Stimulated activated CD8-positive, alpha-beta memory T cell treated with anti-CD3 and anti-CD28 coated beads, Interleukin-12 subunit alpha, Interleukin-12 subunit beta, amount 100 ng/mL, for 24 hours (primary cell): ENCODE measurements around the gene MAP4K3.

Source experiments
- DNase-seq: peaks from one replicate; pipeline ENCODE4 v3.0.0-alpha.2; 2020; ENCODE audit errors: extremely low read depth

The MAP4K3 gene

DNA sequence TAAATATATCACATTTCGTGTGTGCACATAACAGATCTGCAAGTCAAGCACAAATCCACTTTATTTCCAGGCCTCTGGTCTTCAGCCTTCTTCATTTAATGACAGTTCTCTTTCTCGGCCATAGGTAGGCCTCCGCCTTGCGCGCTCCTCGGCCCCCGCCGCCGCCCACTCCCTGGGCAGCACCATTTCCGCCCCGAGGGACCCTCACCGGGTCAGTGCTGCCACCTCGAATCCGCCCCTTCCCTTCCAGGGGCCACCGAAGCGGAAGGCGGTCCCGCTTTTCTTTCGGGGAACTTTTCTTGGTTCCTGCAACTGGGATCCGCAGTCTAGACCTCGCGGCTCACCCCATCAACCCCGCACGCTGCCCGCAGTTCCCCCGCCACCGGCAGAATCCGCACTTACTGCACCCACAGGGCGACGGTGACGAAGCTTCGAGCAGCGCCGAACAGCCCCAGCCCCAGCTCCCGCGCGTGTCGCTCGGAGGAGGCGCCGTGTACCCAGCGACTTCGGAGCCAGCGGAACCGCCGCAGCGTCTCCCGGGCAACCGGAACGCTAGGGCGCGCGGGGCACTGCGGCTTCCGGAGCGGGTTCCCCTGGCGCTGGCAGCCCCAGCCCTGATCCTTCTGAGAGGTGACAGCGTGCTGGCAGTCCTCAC lies 193.5 kb downstream of the MAP4K3 start, which contains the start of gene CDKL4:
CDKL4 (minus strand) TSS at position 502 of the 655 bp plus-strand sequence.
- no peak for DNase-seq

DNA sequence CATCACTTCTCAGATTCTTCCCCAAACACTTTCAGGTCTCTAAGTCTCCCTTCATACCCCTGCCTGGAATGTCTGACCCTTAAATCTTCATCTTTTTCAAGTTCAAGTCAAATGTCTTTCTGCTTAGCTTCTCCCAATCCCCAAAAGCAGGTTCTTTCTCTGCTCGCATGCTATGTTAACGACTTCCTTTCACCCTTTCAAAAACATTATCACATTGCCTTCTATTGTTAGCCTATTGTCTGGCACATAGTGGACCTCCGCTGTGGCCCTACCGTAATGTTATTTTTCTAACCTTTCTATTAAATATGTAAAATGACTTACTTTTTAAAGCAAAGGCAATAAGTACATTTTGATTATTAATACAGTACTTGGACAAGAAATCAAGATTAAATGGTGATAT lies 195.5 kb downstream of the MAP4K3 start:
- DNase-seq: no peak

DNA sequence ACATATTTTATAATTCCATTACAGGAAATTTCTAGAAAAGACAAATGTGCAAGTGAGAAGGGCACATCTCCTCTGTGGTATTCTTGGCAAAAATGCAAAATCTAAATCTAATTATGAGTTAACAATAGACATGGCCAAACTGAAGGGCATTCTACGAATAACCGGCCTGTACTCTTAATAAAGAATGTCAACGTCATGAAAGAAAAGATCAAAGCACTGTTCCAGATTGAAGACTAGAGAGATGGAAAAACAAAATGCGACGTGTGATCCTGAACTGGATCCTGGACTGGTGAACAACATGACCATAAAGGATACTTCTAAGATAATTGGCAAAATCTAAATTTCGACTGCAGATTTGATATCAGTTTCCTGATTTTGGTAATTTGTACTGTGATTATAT lies 196.3 kb downstream of the MAP4K3 start:
- DNase-seq: no peak

DNA sequence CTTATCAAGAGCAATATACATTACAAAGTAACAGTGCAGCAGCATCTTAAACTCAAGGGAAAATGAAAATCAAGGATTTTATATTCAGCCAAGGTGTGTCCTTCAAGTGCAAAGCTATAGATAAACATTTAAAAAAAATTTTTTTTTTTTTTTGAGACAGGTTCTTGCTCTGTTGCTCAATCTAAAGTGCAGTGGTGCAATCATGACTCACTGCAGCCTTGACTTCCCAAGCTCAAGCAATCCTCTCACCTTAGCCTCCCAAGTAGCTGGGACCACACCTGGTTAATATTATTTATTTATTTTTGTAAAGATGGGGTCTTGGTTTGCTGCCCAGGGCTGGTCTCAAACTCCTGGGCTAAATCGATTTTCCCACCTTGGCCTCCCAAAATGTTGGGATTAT lies 202.3 kb downstream of the MAP4K3 start:
- DNase-seq: no peak

DNA sequence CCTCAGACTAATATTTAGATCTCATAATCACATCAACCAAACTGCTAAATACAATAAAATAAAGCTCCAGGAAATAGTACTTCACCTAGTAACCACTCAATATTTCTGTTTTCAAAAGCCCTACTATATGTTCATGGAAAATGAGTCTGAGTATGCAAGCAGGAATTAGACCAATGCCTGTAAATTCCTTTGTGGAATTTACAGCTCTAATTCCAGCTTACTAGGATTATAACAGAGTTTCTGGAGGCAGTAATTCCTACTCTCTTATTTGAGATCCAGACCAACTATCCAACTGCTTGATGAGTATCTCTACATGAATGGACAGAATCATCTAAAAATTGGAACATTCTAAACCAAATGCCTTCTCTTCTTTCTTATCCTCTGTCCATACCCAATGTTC lies 204.9 kb downstream of the MAP4K3 start:
- DNase-seq: no peak

DNA sequence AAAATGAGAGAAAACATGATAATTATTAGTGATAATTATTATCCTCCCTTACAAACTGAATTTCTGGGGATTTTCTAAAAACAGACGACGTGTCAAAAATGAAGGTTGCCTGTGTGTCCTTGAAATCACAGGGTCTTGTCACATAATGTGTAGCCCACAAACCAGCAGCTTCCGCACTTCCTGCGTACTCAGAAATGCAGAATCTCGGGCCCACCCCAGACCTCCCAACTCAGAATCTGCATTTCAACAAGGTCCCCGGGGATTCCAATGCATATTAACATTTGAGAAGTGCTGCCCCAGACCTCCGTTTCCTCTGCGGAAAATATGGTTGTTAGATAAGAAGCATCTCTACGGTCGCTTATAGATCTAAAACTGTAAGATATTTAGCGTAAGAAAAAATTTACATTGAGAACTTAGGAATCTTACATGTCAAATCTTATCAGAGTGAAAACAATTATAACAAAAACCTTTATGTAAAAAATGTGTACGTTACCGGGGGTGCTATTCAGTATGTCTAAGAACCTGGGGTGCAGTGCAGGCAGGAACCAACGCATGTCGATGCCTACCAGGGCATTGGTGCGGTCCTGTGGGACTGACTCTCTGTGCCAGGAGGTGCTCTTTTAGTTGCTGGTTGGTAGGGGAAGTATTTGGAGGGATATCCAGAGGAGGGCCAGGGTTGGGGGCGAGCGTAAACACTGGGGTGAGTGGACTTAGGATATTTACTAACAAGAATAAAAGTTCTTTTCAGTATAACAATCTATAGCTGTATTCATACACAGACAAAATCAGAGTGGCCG lies 208.5 kb downstream of the MAP4K3 start:
- DNase-seq: no peak

DNA sequence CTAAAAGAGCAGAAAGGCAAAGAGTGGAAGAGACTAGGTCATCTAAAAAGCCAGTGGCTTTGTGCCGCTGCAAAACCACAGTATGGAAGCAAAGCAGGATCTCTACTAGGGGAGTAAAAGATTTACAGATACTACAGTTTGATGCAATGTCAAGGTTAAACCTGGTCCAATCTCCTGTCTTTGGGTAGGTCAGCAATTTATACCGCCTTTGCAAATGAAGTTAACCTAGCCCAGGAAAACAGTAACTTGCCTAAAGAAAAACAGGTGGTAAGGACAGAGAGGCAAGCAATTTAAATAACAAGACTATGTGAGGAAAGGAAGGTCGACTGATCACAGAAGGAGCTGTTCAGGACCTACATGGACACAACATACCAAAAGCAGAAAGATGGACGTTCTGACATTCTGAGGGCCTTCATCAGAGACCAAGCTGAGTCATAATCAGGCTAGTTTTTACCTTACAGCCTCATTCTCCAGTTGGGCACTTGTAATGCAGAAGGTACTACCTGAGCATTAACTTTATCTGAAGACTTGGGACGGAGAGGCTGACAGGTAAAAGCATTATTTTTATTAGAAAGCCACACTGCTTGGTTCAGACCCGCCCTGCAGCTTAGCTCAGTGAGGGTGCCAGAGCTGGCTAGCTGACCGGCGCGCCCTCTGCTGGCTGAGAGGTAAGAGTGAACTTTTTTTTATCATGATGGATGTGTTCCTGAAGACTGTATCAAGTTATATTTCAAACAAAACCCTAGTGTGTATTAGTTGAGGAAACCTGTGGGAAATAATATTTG lies 209.3 kb downstream of the MAP4K3 start:
- peak; percentile 51 for DNase-seq

DNA sequence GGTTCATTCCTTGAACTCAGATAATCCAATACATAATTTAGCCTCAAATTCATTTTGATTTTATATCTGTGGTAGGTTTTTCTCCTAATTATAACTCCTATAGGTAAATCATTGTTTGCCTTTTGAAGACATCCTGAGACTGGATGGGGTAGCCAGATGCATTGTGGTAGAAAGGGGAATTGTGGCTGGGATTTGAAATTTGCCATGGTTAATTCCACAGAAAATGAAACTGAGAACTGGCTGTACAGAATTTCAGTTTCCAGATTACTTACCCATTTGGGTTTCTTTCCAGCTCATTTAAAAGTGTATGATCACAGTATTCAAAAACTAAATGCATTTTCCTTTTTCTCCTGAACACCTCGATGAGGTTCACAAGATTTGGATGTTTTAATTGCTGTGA lies 211.5 kb downstream of the MAP4K3 start:
- DNase-seq: no peak

DNA sequence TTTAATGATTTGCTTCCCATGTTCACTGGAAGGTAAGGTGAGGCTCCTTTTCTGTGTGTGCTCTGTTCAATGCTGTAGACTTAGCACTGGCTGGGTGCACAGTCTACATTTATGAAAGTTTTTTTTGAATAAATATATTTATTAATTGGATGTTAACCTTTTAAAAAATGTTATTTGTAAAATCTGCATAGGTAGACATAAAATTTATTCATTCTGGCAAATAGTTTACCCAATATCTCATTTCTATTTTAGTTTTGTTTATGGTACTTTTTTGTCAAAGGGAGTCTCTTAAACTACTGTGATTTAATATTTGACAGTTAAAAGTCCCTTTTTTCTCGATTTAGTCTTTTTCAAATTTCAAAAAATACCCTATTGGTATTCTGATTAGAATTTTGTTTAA lies 213.2 kb downstream of the MAP4K3 start:
- DNase-seq: no peak

DNA sequence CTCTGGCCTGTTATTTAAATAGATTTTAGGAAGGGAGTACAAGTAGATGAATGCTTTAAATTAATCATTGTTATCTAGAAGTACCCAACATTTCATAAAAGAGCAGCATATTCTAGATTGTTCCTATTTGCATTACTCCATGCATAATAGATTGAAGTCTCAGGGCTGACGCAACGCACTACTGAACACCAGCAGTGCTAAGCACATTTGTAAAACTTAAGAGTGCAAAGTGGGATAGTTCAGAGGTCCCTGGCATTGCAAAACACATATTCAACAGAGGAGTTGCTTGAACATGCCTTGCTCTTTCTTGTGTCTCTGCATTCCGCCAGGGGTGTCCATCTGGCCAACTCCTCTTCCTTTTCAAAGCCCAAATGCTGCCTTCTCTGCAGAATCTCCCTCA lies 215.6 kb downstream of the MAP4K3 start:
- no peak for DNase-seq

DNA sequence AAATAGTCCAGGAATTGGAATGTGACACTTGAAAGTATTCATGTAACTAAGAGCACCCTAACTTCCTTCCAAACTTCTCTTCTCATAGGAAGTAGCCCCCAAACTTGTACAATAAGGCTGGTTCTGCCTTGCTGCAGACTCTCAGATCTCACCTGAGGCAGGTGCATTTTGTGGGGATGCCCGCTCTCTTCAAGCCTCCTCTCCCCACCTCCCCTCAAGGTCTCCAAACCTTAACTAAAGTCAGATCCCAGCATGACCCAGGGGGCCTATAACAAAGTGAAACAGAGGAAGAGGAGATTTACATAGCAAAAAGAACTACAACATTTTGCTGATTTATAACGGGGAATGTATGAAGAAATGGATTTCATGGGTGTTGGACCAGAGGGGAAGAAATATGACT lies 216.9 kb downstream of the MAP4K3 start:
- no peak for DNase-seq

DNA sequence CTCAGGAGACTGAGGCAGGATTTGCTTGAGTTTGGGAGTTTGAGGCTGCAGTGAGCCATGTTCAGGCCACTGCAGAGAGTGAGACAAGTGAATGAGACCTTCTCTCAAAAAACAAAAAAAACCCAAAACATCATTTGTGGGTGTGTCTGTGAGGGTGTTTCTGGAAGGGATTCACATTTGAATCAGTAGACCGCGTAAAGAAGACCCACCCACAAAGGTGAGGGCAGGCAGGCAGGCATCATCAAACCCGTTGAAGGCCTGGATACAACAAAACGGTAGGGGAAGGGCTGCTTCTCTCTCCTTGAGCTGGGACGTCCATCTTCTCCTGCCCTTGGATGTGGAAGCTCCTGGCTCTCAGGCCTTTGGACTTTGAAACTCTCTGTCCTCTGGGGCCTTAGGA lies 218.7 kb downstream of the MAP4K3 start:
- DNase-seq: no peak

DNA sequence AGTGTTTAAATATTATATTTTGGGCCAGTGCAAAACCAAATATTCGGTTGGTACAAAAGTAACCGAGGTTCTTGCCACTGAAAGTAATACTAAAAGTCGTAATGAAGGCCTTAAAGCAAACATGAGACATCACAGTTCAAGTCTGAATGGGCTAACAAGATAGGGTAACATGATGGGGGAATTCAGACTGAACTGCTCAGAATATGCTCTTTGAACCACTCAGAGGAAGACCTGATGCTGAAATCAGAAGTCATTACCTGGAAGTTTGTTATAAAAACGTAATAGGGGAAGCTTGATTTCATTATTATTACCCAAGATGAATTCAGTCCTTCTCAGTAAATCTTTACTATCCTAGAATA lies 219.9 kb downstream of the MAP4K3 start:
- no peak for DNase-seq

DNA sequence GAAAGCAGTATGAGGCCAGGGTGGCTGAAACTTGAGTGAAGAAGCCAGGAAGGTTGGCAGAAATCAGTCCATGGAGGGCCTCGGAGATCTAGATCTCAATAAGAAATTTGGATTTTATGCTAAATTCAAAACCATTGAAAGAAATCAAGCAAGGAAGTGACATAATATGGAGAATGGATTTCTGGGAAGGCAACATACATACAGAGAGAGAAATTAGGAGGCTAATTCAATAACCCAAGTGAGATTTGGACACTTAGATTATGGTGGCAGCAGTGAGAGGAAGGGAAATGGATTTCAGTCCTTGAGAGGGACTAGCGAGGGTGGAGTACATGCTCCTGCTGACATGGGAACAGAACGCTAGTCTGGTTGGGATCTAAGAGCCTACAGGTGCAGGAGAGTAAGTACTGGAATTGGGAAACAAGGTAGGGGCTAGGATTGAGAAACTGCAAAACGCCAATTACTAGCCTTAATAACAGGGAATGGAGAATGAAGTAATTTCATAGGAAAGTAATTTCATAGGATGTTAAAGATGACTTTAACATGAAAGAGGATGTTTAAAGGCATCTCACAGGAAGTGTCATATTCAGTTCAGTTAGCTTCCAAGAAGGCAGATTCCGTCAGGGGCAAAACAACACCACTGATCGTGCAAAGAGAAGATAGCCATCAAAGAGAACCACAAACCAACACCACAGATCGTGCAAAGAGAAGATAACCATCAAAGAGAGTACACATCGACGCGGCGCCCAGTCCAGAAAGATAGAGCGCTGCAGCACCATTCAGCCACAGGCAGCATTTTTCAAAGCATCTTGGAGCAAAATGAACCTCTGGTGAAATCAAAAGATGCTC lies 220.5 kb downstream of the MAP4K3 start:
- DNase-seq: peak; percentile 24

DNA sequence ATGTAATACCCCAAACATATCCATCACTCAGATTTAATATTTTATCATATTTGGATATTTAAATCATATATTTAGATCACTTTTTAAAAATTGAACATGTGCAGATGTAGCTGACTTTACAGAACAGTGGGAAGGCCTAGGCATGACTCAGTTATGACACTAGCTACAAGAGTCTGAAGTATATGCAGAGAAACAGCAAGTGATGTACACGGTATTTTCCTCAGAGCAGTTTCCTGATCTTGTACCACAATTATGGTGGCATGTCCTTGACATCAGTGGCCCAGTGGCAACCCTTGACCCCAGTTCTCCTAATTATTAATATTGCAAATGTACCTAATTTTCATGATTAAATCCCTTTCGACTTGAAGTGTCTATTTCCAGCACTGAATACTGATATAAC lies 221.5 kb downstream of the MAP4K3 start:
- no peak for DNase-seq

DNA sequence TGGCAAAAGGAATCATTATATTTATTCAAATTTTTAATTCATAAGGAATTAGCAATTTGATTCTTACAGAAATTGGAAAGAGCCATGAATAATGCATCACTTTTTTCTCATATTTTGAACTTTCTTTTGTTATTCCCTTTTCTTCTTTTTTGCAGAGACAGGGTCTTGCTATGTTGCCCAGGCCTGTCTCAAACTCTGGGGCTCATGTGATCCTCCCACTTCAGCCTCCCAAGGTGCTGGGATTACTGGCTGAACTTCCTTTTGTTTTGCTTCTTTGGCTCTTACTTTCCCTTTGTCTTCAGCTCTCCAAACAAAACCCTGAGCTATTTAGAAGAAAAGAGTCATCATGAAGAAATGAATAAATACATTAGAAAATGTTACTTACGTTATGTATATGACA lies 224.1 kb downstream of the MAP4K3 start:
- no peak for DNase-seq

DNA sequence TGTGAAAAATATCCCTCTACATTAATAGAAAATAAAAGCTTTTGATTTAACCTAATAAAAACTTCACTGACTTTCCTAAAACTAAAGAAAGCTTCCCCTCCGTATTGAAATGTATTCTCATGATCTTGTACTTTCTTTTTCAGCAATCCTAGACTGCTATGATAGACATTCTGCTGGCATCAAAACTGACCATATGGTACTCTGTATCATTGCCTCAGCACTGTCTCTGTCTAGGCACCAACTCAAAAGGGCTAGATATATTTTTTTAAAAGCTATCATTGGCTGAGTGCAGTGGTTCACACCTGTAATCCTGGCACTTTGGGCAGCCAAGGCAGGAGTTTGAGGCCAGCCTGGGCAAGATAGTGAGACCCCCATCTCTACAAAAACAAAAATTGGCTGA lies 226.2 kb downstream of the MAP4K3 start:
- DNase-seq: no peak

DNA sequence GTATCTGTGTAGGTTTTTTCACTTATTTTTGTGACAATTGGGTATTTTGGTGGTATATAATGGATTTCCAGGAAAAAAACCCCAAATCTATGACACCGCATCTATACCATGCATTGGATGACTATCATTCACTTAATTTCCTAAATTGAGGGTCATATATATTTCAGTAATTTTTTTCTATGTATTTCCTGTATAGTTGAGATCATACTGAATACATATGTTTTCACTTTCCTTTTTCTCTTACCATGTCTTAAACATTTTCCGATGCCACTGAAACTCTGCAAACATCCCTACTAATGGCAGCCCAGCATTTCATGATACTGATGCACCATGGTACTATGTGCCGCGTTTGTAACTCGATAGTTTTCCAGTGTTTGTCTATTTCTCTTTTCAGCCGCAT lies 233.7 kb downstream of the MAP4K3 start:
- no peak for DNase-seq

DNA sequence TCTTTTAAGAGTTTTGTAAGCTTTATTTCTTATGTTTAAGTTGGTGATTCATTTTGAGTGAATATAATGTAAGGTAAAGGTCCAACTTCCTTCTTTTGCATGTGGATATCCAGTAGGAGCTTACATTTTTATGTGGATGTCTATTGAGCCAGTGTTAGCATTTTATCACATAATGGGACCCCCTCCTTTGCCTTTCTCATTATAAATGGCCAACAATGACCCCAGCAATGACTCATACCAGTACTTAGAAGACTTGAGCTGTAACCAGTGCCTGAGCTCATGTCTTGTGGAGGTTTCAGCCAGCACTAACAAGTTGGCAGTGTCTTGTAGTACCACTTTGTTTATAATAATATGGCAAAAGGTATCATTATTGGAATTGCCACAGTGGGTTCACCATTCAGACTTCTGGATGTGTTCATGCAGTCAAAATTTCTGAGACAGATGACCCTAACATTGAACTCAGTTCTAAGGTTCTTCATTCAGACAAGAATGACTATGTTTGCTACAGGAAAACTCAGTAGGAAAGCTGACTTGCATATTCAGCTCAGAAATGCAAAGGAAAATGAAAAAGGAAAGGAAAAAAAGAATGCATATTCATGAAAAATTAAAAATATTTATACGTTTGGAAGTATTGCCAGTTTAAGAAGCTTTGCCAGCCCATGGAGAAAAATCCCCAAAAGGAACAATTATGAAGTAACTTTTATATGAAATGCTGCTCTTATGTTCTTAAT lies 234.3 kb downstream of the MAP4K3 start:
- DNase-seq: no peak
